SIG-M5 treated with dmso at 0.1 percent for 504 hours (cell line): ENCODE measurements around the gene YEATS4.

Experiments used
- DNase-seq: peaks from one replicate; lab custom pipeline; 2025; ENCODE audit not compliant: unreplicated experiment; lab: John Stamatoyannopoulos, UW

YEATS4 gene

GRCh38 chr12:69431591-69432222 is 72.2 kb downstream of the YEATS4 start:
- DNase-seq = no peak

- DNase-seq = no peak
Observed at GRCh38 chr12:69433653-69434052, 74.1 kb downstream of the YEATS4 start.

GRCh38 chr12:69435644-69436043 is 76.1 kb downstream of the YEATS4 start:
- DNase-seq = no peak

GRCh38 chr12:69437073-69437472 is 77.5 kb downstream of the YEATS4 start:
- DNase-seq = no peak

- DNase-seq = no peak
Observed at GRCh38 chr12:69438539-69438938, 79.0 kb downstream of the YEATS4 start.

- DNase-seq = peak; percentile 37
Observed at GRCh38 chr12:69440016-69440415, 80.5 kb downstream of the YEATS4 start.
